Smooth muscle cell (in vitro differentiated cells): ENCODE measurements around the gene NANOS3. TPM values are rescaled to one million over a fixed set of nuclear protein-coding genes. Genes with fewer than 3 reads are reported as not detected.

ENCODE experiments used
- DNase-seq: peaks from one replicate; lab custom pipeline; 2025; ENCODE audit not compliant: unreplicated experiment; lab: John Stamatoyannopoulos, UW
- H2AFZ ChIP-seq: fragments of 200-600 bp; sonication (generic); 2 replicates; pipeline ENCODE4 v1.6.0; 2016; ENCODE audit warnings: antibody characterized with exemption, low read depth, mild to moderate bottlenecking
- H3F3A ChIP-seq: fragments of 200-600 bp; sonication (generic); 2 replicates; pipeline ENCODE4 v1.6.0; 2017; ENCODE audit warnings: antibody characterized with exemption, low read depth
- H3K27ac ChIP-seq: fragments of 200-600 bp; sonication (generic); 2 replicates; pipeline ENCODE4 v1.5.1; 2016; ENCODE audit warnings: low read depth, mild to moderate bottlenecking
- H3K27me3 ChIP-seq: fragments of 200-600 bp; sonication (generic); 2 replicates; pipeline ENCODE4 v1.6.1; 2016; ENCODE audit warnings: low read depth, mild to moderate bottlenecking
- H3K36me3 ChIP-seq: fragments of 200-600 bp; sonication (generic); 2 replicates; pipeline ENCODE4 v1.5.1; 2016; ENCODE audit warnings: low read depth
- H3K4me1 ChIP-seq: fragments of 200-600 bp; sonication (generic); 2 replicates; pipeline ENCODE4 v1.5.1; 2016; ENCODE audit warnings: low read depth
- H3K4me2 ChIP-seq: fragments of 200-600 bp; sonication (generic); 2 replicates; pipeline ENCODE4 v1.6.0; 2016; ENCODE audit warnings: mild to moderate bottlenecking
- H3K4me3 ChIP-seq: fragments of 200-600 bp; sonication (generic); 2 replicates; pipeline ENCODE4 v1.5.1; 2016; ENCODE audit warnings: mild to moderate bottlenecking
- H3K79me2 ChIP-seq: fragments of 200-600 bp; sonication (generic); 2 replicates; pipeline ENCODE4 v1.6.0; 2016; ENCODE audit warnings: low read depth, mild to moderate bottlenecking
- H3K9ac ChIP-seq: fragments of 200-600 bp; sonication (generic); 2 replicates; pipeline ENCODE4 v1.6.0; 2016; ENCODE audit warnings: low read depth
- H3K9me3 ChIP-seq: fragments of 200-600 bp; sonication (generic); replicated peaks from 2 replicates; pipeline ENCODE4 v1.5.1; 2016; ENCODE audit warnings: low read depth
- H4K20me1 ChIP-seq: fragments of 200-600 bp; sonication (generic); 2 replicates; pipeline ENCODE4 v1.6.0; 2016; ENCODE audit warnings: low read depth
- CTCF ChIP-seq: fragments of 200-600 bp; sonication (generic); IDR thresholded peaks from 2 replicates; pipeline ENCODE4 v1.5.1; 2017; ENCODE audit warnings: borderline replicate concordance, mild to moderate bottlenecking, antibody characterized with exemption; ENCODE audit not compliant: insufficient read depth, poor library complexity, severe bottlenecking
- WGBS: methylation state at CpG from one replicate; pipeline ENCODE4 v1.1.7; 2016; ENCODE audit warnings: low lambda C conversion rate; 5-methylcytosine and 5-hydroxymethylcytosine counted together
- polyA plus RNA-seq: library from polyadenylated mRNA; unstranded; fragments of >200 nt; fragmentation: Nextera tagmentation; extraction: Ambion mirVana; gene quantifications from 2 replicates; pipeline ENCODE4 v1.2.1, GENCODE V29; 2016
- total RNA-seq: library from RNA; depleted of rRNA; stranded (reverse); fragments of >200 nt; gene quantifications from 2 replicates; pipeline ENCODE4 v1.2.3, GENCODE V29; 2014

The NANOS3 gene
- total and polyA plus RNA-seq, 2 experiments from 2014 or later, result 2.7 TPM; not detected in 1

- H3K9me3 ChIP-seq, result no peaks in the 10 kb centered on the region
- H4K20me1 ChIP-seq, result no peaks in the 10 kb centered on the region
- no peak overlapping the region for H3K4me2 ChIP-seq
- 81% methylated on average over 4 of the region's 4 CpGs for WGBS
- H3K4me3 ChIP-seq, result no peak overlapping the region
- no peak overlapping the region for H2AFZ ChIP-seq
- no peaks in the 10 kb centered on the region for H3K27me3 ChIP-seq
- peaks cover 3% of the 10 kb centered on the region for H3K79me2 ChIP-seq
- no peaks in the 10 kb centered on the region for H3K36me3 ChIP-seq
- peaks cover 8% of the 10 kb centered on the region for H3K4me1 ChIP-seq
- peak; percentile 24 for TF ChIP-seq CTCF
- H3K9ac ChIP-seq, result no peak overlapping the region
- H3K27ac ChIP-seq, result no peak overlapping the region
- H3F3A ChIP-seq, result no peaks in the 10 kb centered on the region
- no peak for DNase-seq
These were observed 26.1 kb downstream of the NANOS3 start for GRCh38 chr19:13902993-13903555.

GRCh38 chr19:13905634-13906520 is 28.9 kb downstream of the NANOS3 start, which contains the start of the genes BRME1 and CC2D1A:
TSS of gene BRME1 (minus strand) at chr19:13906117. CDS start at chr19:13904892, 1,225 bp downstream.
TSS of gene CC2D1A (plus strand) at chr19:13906201. CDS start at chr19:13906442, 241 bp downstream.
- peak; percentile 50 for DNase-seq
- H3K36me3 ChIP-seq, result no peaks in the 10 kb centered on the region
- no peaks in the 10 kb centered on the region for H3K27me3 ChIP-seq
- peak within 1 kb of the TSS; percentile 92 for H2AFZ ChIP-seq
- no peaks in the 10 kb centered on the region for H3K9me3 ChIP-seq
- H3K79me2 ChIP-seq, result peaks cover 3% of the 10 kb centered on the region
- no peaks in the 10 kb centered on the region for H4K20me1 ChIP-seq
- no peak for TF ChIP-seq CTCF
- peak within 1 kb of the TSS; percentile 98 for H3K4me2 ChIP-seq
- peaks cover 8% of the 10 kb centered on the region for H3K4me1 ChIP-seq
- no peak within 1 kb of the TSS for H3K27ac ChIP-seq
- 11% methylated on average over 67 of the region's 86 CpGs for WGBS
- peak within 1 kb of the TSS; percentile 95 for H3K4me3 ChIP-seq
- peak within 1 kb of the TSS; percentile 66 for H3K9ac ChIP-seq
- no peaks in the 10 kb centered on the region for H3F3A ChIP-seq

GRCh38 chr19:13906521-13906904 is 29.6 kb downstream of the NANOS3 start:
- Histone ChIP-seq H3K79me2 (peaks cover 3% of the 10 kb centered on the region), H3K9me3 (no peaks in the 10 kb centered on the region), H3K4me1 (peaks cover 8% of the 10 kb centered on the region), H3K4me3 (peak overlapping the region; percentile 95), H3K9ac (peak overlapping the region; percentile 66), H4K20me1 (no peaks in the 10 kb centered on the region), H3K27me3 (no peaks in the 10 kb centered on the region), H3K36me3 (no peaks in the 10 kb centered on the region), H3F3A (no peaks in the 10 kb centered on the region), H3K27ac (no peak overlapping the region), H3K4me2 (peak overlapping the region; percentile 98), H2AFZ (peak overlapping the region; percentile 92)
- DNase-seq, result no peak
- 13% methylated on average over 11 of the region's 13 CpGs for WGBS
- TF ChIP-seq CTCF, result no peak
